GM12891 (cell line): ENCODE measurements around the gene SLC2A2.

Experiments
- PAX5 ChIP-seq: IDR thresholded peaks from 2 replicates; pipeline ENCODE4 v1.6.1; 2011; ENCODE audit warnings: low read length, moderate library complexity, mild to moderate bottlenecking; ENCODE audit not compliant: insufficient read depth, severe bottlenecking
- POLR2A ChIP-seq: IDR thresholded peaks from 2 replicates; pipeline ENCODE4 v1.6.1; 2011; ENCODE audit warnings: low read depth, low read length, control low read depth
- POLR2AphosphoS5 ChIP-seq: IDR thresholded peaks from 2 replicates; pipeline ENCODE4 v1.6.1; 2011; ENCODE audit warnings: low read depth, low read length, control low read depth
- POU2F2 ChIP-seq: IDR thresholded peaks from 2 replicates; pipeline ENCODE4 v1.6.1; 2011; ENCODE audit warnings: low read depth, mild to moderate bottlenecking, control low read depth, low read length, moderate library complexity
- SPI1 ChIP-seq: IDR thresholded peaks from 2 replicates; pipeline ENCODE4 v1.6.1; 2011; ENCODE audit warnings: low read depth, low read length, control low read depth
- TAF1 ChIP-seq: IDR thresholded peaks from 2 replicates; pipeline ENCODE4 v1.6.1; 2011; ENCODE audit warnings: low read depth, low read length, control low read depth

DNA sequence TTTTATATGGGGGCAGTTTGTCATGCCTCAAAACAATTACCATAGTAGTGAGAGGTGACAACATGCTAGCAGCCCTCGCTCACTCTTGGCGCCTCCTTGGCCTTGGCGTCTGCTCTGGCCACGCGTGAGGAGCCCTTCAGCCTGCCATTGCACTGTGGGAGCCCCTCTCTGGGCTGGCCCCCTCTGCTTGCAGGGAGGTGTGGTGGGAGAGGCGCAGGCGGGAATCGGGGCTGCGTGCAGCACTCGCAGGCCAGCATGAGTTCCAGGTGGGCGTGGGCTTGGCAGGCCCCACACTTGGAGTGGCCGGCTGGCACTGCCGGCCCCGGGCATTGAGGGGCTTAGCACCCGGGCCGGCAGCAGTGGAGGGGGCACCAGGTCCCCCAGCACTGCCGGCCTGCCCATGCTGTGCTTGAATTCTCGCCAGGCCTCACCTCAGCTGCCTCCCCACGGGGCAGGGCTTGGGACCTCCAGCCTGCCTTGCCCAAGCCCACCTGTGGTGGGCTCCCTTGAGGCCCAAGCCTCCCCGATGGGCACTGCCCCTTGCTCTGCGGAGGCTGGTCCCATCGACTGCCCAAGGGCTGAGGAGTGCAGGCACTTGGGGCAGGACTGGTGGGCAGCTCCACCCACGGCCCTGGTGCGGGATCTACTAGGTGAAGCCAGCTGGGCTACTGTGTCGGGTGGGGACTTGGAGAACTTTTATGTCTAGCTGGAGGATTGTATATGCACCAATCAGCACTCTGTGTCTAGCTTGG lies 79.3 kb downstream of the SLC2A2 start:
- no peak for TF ChIP-seq TAF1
- TF ChIP-seq POLR2AphosphoS5, result no peak
- TF ChIP-seq POLR2A, result no peak
- no peak for TF ChIP-seq POU2F2
- TF ChIP-seq PAX5, result no peak
- TF ChIP-seq SPI1, result no peak
